HEK293 (cell line): ENCODE results near the gene QRSL1.

ENCODE experiments used
- CTCF ChIA-PET: fragments of 350-600 bp; formaldehyde crosslinking; extraction: SDS; loops from one replicate; lab custom pipeline; 2021; ENCODE audit warnings: antibody characterized with exemption; lab: Yijun Ruan, JAX
- POLR2A ChIA-PET: fragments of 300-600 bp; formaldehyde crosslinking; extraction: SDS; loops from one replicate; lab custom pipeline; 2020; ENCODE audit warnings: antibody characterized with exemption, inconsistent platforms; lab: Yijun Ruan, JAX
- H3K27ac ChIP-seq: fragments of 200-500 bp; sonication (Bioruptor generic); 2 replicates; pipeline ENCODE4 v1.5.1; 2014; ENCODE audit warnings: low read depth, low read length, control low read depth, inconsistent platforms; ENCODE audit errors: extremely low read depth
- H3K36me3 ChIP-seq, 2 experiments: fragments of 200-500 bp in 1 of 2; sonication (Bioruptor generic) in 1 of 2; 1 replicate in 1 of 2; 2 replicates in 1 of 2; pipeline ENCODE4 v1.5.1; 2014 to 2017; ENCODE audit warnings: inconsistent platforms in 2 of 2, low read length in 2 of 2; ENCODE audit not compliant: control insufficient read depth in 2 of 2, insufficient read depth in 1 of 2
- H3K4me1 ChIP-seq: fragments of 200-500 bp; sonication (Bioruptor generic); 2 replicates; pipeline ENCODE4 v1.5.1; 2014; ENCODE audit warnings: mild to moderate bottlenecking, low read length, inconsistent platforms; ENCODE audit not compliant: control insufficient read depth, insufficient read depth
- H3K4me3 ChIP-seq: 2 replicates; pipeline ENCODE4 v1.5.1; 2011; ENCODE audit warnings: low read depth, mild to moderate bottlenecking, control low read depth, low read length, moderate library complexity
- H3K9me3 ChIP-seq: fragments of 200-500 bp; sonication (Bioruptor generic); 2 replicates; pipeline ENCODE4 v1.5.1; 2014; ENCODE audit warnings: low read depth, low read length, inconsistent platforms; ENCODE audit not compliant: control insufficient read depth, insufficient read depth
- KLF7 ChIP-seq: fragments of 450-650 bp; formaldehyde crosslinking; IDR thresholded peaks from 2 replicates; pipeline ENCODE4 v1.5.1; 2016; ENCODE audit warnings: missing biosample characterization, missing genetic modification characterization, borderline replicate concordance
- MYNN ChIP-seq: fragments of 450-650 bp; formaldehyde crosslinking; IDR thresholded peaks from 2 replicates; pipeline ENCODE4 v1.5.1; 2016; ENCODE audit warnings: missing biosample characterization, missing genetic modification characterization, borderline replicate concordance
- SP3 ChIP-seq: fragments of 450-650 bp; formaldehyde crosslinking; IDR thresholded peaks from 2 replicates; pipeline ENCODE4 v1.5.1; 2016; ENCODE audit warnings: missing biosample characterization, missing genetic modification characterization
- WT1 ChIP-seq: fragments of 450-650 bp; formaldehyde crosslinking; IDR thresholded peaks from 2 replicates; pipeline ENCODE4 v1.5.1; 2016; ENCODE audit warnings: missing biosample characterization, missing genetic modification characterization
- YY1 ChIP-seq: fragments of 450-650 bp; formaldehyde crosslinking; IDR thresholded peaks from 2 replicates; pipeline ENCODE4 v1.5.1; 2018; ENCODE audit warnings: missing biosample characterization, missing genetic modification characterization
- ZNF174 ChIP-seq: fragments of 450-650 bp; formaldehyde crosslinking; IDR thresholded peaks from 2 replicates; pipeline ENCODE4 v1.5.0; 2017; ENCODE audit warnings: missing biosample characterization, mild to moderate bottlenecking, missing genetic modification characterization
- ZNF214 ChIP-seq: fragments of 450-650 bp; formaldehyde crosslinking; IDR thresholded peaks from 2 replicates; pipeline ENCODE4 v1.5.1; 2017; ENCODE audit warnings: missing biosample characterization, mild to moderate bottlenecking, missing genetic modification characterization, borderline replicate concordance
- ZNF341 ChIP-seq: fragments of 450-650 bp; formaldehyde crosslinking; IDR thresholded peaks from 2 replicates; pipeline ENCODE4; 2016; ENCODE audit warnings: low read depth, missing biosample characterization, missing genetic modification characterization
- ZNF670 ChIP-seq: fragments of 450-650 bp; formaldehyde crosslinking; IDR thresholded peaks from 2 replicates; pipeline ENCODE4 v1.5.1; 2016; ENCODE audit warnings: missing biosample characterization, missing genetic modification characterization, low read depth
- TF ChIP-seq, protein P1 (sequence below): fragments of 450-650 bp; IDR thresholded peaks from 2 replicates; pipeline ENCODE4 v1.5.1; 2018; ENCODE audit warnings: missing biosample characterization, missing genetic modification characterization
- TF ChIP-seq, protein P2 (sequence below): fragments of 450-650 bp; formaldehyde crosslinking; IDR thresholded peaks from 2 replicates; pipeline ENCODE4 v1.5.1; 2016; ENCODE audit warnings: missing biosample characterization, missing genetic modification characterization
- TF ChIP-seq, protein P3 (sequence below): fragments of 450-650 bp; formaldehyde crosslinking; IDR thresholded peaks from 2 replicates; pipeline ENCODE4 v1.5.1; 2016; ENCODE audit warnings: missing biosample characterization, missing genetic modification characterization, borderline replicate concordance
- TF ChIP-seq, protein P4 (sequence below): fragments of 450-650 bp; formaldehyde crosslinking; IDR thresholded peaks from 2 replicates; pipeline ENCODE4 v1.5.1; 2016; ENCODE audit warnings: missing biosample characterization, missing genetic modification characterization

The QRSL1 gene

DNA sequence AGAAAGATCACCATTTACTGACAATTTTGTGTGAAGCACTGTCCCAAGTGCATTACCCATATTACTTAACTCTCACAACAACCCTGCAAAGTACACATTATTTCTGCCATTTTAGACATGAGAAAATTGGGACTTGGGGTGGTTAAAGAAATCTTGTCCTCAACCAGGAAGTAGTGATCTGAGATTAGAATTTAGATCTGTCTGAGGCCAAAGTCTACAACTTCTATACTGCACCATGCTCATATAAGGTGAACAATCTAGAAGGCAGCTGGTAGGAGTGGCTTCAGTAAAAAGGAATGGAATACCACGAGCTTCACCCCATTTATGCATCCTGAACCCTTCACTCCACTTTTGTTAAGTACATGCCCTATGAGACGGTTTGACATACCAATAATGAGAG, 87.6 kb downstream of the QRSL1 start:
- ChIA-PET CTCF (no interaction called here), POLR2A (no interaction called here)
- no peak overlapping the region for H3K4me3 ChIP-seq
- no peak overlapping the region for H3K27ac ChIP-seq
- H3K36me3 ChIP-seq: no peaks in the 10 kb centered on the region
- TF ChIP-seq, protein P1, sequence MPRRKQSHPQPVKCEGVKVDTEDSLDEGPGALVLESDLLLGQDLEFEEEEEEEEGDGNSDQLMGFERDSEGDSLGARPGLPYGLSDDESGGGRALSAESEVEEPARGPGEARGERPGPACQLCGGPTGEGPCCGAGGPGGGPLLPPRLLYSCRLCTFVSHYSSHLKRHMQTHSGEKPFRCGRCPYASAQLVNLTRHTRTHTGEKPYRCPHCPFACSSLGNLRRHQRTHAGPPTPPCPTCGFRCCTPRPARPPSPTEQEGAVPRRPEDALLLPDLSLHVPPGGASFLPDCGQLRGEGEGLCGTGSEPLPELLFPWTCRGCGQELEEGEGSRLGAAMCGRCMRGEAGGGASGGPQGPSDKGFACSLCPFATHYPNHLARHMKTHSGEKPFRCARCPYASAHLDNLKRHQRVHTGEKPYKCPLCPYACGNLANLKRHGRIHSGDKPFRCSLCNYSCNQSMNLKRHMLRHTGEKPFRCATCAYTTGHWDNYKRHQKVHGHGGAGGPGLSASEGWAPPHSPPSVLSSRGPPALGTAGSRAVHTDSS (tag by site-specific recombination): no peak
- TF ChIP-seq, protein P2, sequence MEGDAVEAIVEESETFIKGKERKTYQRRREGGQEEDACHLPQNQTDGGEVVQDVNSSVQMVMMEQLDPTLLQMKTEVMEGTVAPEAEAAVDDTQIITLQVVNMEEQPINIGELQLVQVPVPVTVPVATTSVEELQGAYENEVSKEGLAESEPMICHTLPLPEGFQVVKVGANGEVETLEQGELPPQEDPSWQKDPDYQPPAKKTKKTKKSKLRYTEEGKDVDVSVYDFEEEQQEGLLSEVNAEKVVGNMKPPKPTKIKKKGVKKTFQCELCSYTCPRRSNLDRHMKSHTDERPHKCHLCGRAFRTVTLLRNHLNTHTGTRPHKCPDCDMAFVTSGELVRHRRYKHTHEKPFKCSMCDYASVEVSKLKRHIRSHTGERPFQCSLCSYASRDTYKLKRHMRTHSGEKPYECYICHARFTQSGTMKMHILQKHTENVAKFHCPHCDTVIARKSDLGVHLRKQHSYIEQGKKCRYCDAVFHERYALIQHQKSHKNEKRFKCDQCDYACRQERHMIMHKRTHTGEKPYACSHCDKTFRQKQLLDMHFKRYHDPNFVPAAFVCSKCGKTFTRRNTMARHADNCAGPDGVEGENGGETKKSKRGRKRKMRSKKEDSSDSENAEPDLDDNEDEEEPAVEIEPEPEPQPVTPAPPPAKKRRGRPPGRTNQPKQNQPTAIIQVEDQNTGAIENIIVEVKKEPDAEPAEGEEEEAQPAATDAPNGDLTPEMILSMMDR (tag by site-specific recombination): no peak
- TF ChIP-seq WT1 (tag by site-specific recombination): no peak
- no peak for TF ChIP-seq ZNF670 (tag by site-specific recombination)
- TF ChIP-seq KLF7 (tag by site-specific recombination): no peak
- TF ChIP-seq ZNF341 (tag by site-specific recombination): no peak
- TF ChIP-seq YY1 (tag by site-specific recombination): no peak
- TF ChIP-seq, protein P3, sequence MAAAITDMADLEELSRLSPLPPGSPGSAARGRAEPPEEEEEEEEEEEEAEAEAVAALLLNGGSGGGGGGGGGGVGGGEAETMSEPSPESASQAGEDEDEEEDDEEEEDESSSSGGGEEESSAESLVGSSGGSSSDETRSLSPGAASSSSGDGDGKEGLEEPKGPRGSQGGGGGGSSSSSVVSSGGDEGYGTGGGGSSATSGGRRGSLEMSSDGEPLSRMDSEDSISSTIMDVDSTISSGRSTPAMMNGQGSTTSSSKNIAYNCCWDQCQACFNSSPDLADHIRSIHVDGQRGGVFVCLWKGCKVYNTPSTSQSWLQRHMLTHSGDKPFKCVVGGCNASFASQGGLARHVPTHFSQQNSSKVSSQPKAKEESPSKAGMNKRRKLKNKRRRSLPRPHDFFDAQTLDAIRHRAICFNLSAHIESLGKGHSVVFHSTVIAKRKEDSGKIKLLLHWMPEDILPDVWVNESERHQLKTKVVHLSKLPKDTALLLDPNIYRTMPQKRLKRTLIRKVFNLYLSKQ (tag by site-specific recombination): no peak
- TF ChIP-seq, protein P4, sequence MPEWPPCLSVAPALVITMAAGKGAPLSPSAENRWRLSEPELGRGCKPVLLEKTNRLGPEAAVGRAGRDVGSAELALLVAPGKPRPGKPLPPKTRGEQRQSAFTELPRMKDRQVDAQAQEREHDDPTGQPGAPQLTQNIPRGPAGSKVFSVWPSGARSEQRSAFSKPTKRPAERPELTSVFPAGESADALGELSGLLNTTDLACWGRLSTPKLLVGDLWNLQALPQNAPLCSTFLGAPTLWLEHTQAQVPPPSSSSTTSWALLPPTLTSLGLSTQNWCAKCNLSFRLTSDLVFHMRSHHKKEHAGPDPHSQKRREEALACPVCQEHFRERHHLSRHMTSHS (tag by site-specific recombination): no peak
- no peak for TF ChIP-seq MYNN (tag by site-specific recombination)
- no peak for TF ChIP-seq ZNF174 (tag by site-specific recombination)
- no peak for TF ChIP-seq ZNF214
- no peak for TF ChIP-seq SP3 (tag by site-specific recombination)
- TF ChIP-seq, all 188 proteins: peak for 0
- no peaks in the 10 kb centered on the region for H3K9me3 ChIP-seq
- H3K4me1 ChIP-seq: no peaks in the 10 kb centered on the region
